Measurements from ENCODE around the gene ZNF136.

- TF ChIP-seq EZH2 (IDR thresholded peaks at IDR 0.05; ENCODE audit: insufficient read depth, poor library complexity, severe bottlenecking) = no peak
- TF ChIP-seq EZH2phosphoT487 (IDR thresholded peaks at IDR 0.05; ENCODE audit: insufficient read depth, low read depth) = no peak
These were observed 23.6 kb upstream of the ZNF136 start for GRCh38 chr19:12139269-12139668.

Data from GM23248 (cell line).